ENCODE data around the gene NOL9. TPM values are rescaled to one million over a fixed set of nuclear protein-coding genes. Genes with fewer than 3 reads are reported as not detected.

The NOL9 gene
- total RNA-seq, 1 donor from 2014 or later = 14.2 TPM

DNA sequence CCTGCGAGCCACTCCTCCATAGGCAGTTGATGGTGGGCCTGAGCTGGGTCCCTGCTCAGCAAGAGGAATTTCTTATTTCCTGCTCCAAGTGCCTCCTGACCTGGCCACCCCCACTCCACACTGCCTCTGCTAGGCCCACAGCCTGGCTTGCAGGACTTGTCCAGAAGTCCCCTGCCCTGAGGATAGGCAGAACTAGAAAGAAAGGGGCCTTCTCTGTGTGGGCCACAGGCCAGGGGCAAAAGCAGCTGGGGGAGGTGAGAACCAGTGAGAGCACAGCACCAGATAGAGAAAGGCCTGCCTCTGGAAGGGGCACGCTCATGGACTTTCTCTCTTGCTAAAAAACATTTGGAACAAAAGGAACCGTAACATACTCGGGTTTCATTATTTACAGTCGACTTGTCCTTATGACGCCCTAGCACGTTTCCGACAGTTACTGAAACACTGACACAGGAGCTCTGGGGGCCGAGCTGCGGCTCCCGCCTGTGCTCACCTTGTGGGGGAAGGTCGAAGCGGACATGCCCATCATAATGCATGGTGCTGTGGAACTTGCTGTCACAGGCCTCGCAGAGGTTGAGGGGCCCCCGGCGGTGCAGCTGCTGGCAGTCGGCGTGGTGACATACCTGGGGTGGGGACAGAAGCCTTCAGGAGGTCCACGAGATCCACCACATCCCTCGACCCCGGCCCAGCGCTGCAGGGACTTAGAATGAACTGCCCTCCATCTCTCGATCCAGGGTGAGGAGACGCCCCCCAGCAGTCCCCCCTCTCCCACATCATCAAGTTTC, 77.1 kb downstream of the NOL9 start:
- no peak for FAIRE-seq
- Histone ChIP-seq H3K4me3 (ENCODE audit: low read depth, low read length) (no peak overlapping the region), H3K36me3 (ENCODE audit: control insufficient read depth, insufficient read depth, low read length) (peaks cover 28% of the 10 kb centered on the region), H3K27me3 (ENCODE audit: control insufficient read depth, insufficient read depth, low read length) (no peaks in the 10 kb centered on the region)
- TF ChIP-seq, protein P1, sequence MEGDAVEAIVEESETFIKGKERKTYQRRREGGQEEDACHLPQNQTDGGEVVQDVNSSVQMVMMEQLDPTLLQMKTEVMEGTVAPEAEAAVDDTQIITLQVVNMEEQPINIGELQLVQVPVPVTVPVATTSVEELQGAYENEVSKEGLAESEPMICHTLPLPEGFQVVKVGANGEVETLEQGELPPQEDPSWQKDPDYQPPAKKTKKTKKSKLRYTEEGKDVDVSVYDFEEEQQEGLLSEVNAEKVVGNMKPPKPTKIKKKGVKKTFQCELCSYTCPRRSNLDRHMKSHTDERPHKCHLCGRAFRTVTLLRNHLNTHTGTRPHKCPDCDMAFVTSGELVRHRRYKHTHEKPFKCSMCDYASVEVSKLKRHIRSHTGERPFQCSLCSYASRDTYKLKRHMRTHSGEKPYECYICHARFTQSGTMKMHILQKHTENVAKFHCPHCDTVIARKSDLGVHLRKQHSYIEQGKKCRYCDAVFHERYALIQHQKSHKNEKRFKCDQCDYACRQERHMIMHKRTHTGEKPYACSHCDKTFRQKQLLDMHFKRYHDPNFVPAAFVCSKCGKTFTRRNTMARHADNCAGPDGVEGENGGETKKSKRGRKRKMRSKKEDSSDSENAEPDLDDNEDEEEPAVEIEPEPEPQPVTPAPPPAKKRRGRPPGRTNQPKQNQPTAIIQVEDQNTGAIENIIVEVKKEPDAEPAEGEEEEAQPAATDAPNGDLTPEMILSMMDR (IDR thresholded peaks at IDR 0.05; ENCODE audit: insufficient read depth, low read length, severe bottlenecking) = no peak
- DNase-seq (ENCODE audit: low read depth) = no peak

DNA sequence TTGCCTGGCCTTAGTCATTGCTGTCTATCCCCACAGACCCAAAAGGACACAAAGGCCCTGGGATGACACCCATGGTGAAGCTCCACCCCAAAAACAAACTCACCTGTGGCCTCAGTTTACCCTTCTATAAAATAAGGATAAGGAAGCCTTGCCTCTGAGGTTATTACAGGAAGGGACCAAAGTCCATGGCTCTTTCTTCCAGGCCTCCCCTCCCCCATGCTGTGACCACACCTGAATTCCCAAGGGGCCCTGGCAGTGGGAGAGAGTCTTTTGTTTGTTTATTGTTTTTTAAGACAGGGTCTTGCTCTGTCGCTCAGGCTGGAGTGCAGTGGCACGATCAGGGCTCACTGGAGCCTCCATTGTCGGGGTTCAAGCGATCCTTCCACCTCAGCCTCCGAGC, 77.8 kb downstream of the NOL9 start:
- TF ChIP-seq, protein P1 (IDR thresholded peaks at IDR 0.05; ENCODE audit: insufficient read depth, low read length, severe bottlenecking) = no peak

DNA sequence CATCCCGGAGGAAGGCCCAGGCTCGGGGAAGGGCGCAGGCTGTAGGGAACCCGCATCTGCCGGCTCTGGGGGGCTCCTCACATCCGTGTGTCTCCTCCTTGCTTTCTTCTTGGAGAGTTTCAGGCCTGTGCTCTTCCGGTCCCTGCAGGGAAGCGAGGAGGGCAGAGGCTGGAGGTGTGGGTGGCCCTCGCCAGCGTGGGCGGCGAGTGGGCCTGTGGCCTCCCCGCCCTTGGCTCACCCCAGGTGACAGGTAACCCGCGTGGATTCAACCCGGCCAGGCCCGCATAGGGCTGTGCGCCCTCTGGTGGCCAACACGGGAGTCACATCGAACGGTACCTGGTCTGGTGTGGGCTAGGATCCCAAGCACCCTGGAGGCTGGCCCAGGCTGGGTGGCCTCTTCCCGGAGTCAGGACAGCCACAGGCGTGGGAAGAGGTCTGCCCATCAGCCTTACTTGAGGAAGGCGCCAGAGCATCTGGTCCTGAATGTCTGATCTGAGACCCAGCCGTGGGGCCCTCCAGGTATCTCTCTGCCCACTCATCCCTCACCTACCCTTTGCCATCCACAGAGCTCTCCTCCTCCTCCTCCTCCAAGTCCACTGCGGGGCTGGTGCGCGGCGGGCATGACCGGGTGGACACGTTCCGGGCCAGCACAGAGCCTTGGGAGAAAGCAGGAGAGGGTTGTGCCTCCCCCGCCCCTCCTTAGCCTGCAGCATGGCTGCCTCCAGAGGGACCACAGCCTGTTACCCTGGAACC, 78.8 kb downstream of the NOL9 start:
- no peak for FAIRE-seq
- H3K4me3 ChIP-seq (ENCODE audit: low read depth, low read length) = no peak overlapping the region
- peaks cover 34% of the 10 kb centered on the region for H3K36me3 ChIP-seq (ENCODE audit: control insufficient read depth, insufficient read depth, low read length)
- TF ChIP-seq, protein P1 (IDR thresholded peaks at IDR 0.05; ENCODE audit: insufficient read depth, low read length, severe bottlenecking) = peak; percentile 97
- peak; percentile 41 for DNase-seq (ENCODE audit: low read depth)
- H3K27me3 ChIP-seq (ENCODE audit: control insufficient read depth, insufficient read depth, low read length) = no peaks in the 10 kb centered on the region

More for the DNA sequence above, 77.8 kb downstream of the NOL9 start:
- Histone ChIP-seq H3K4me3 (ENCODE audit: low read depth, low read length) (no peak overlapping the region), H3K36me3 (ENCODE audit: control insufficient read depth, insufficient read depth, low read length) (peaks cover 27% of the 10 kb centered on the region), H3K27me3 (ENCODE audit: control insufficient read depth, insufficient read depth, low read length) (no peaks in the 10 kb centered on the region)
- FAIRE-seq (no peak), DNase-seq (ENCODE audit: low read depth) (no peak)

DNA sequence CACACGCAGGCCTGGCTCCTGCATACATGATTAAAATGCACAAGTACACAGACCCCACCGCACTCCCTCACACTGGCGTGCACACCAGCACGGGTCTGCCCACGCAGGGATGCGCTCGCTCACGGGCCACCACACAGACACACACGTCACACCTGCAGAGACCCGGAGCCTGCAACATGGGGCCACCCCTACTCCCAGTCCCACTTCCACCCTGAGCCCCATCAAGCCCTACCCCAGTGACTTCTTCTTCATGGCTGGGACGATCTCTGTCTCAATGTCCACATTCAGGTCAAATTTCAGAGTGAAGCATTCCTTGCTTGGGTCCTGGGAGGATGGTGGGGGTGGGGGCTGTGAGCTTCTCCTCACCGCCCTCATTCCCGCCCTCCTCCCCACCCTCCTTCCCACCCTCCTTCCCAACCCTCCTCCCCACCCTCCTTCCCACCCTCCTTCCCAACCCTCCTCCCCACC, 79.5 kb downstream of the NOL9 start:
- Histone ChIP-seq H3K36me3 (ENCODE audit: control insufficient read depth, insufficient read depth, low read length) (peaks cover 41% of the 10 kb centered on the region), H3K27me3 (ENCODE audit: control insufficient read depth, insufficient read depth, low read length) (no peaks in the 10 kb centered on the region), H3K4me3 (ENCODE audit: low read depth, low read length) (no peak overlapping the region)
- FAIRE-seq = no peak
- no peak for DNase-seq (ENCODE audit: low read depth)
- TF ChIP-seq, protein P1 (IDR thresholded peaks at IDR 0.05; ENCODE audit: insufficient read depth, low read length, severe bottlenecking) = no peak

DNA sequence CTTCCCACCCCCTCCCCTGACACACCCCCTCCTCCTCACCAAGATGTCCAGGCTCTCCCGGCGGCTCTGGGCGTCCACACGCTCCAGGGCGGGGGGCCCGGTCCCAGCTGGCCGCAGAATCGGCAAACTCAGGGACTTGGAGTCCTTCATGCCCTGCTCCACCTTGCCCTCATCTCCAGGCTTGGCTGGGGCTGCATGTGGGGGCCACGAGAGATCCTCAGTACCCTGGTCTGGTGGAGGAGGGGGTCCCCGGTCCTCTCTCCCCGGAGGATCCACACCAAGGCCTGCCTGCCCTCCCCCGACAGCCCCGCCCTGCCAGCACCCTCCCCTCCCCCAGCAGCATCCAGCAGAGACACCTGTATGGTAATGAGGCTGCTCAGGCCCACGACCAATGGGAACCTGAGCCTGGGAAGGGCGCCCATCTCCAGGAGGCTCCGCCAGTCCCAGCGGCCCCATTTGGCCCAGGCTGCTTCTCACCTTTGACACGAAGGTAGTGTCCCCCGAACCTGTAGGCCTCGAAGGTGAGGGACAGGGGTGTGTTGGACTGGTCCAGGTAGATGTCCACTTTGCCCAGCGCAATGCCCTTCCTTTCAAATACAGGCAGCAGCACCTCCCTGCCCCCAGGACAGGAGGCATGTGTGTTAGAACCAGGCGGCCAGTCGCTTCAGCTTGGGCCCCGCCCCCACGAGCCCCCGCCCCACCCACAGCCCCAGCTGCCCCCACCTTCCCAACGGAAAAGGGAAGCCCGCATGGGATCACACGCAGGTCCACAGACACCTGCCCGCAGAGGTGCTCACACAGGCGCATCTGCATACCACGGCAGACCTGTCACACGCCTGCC, 80.1 kb downstream of the NOL9 start:
- DNase-seq (ENCODE audit: low read depth) = no peak
- TF ChIP-seq, protein P1 (IDR thresholded peaks at IDR 0.05; ENCODE audit: insufficient read depth, low read length, severe bottlenecking) = no peak
- no peaks in the 10 kb centered on the region for H3K27me3 ChIP-seq (ENCODE audit: control insufficient read depth, insufficient read depth, low read length)
- H3K36me3 ChIP-seq (ENCODE audit: control insufficient read depth, insufficient read depth, low read length) = peaks cover 47% of the 10 kb centered on the region
- no peak for FAIRE-seq
- no peak overlapping the region for H3K4me3 ChIP-seq (ENCODE audit: low read depth, low read length)

Measured in bronchial epithelial cell (primary cell).